ENCODE data around the gene SUPT20H.

DNA sequence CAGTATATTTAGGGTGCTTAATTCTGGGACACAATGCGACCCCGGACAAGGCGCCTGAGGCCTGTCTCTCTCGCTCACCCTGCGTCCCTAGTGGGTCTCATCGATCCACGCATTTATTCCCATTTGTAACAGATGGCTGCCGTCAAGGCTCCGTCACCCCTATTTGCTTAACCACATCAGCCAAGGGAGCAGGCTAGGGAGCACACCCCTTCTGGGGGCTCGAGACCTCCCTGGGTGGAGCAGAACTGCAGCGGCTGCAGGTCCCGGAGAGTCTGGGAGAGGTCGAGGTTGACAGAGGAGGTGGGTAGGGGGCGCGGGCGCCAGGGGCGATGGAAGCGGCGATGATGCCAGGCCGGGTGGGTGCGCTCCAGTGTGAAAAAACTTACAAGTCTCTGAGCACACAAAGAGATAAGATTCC, 60.9 kb downstream of the SUPT20H start:
- TF ChIP-seq POLR2A (IDR thresholded peaks at IDR 0.05), result no peak
- TF ChIP-seq, protein P1, sequence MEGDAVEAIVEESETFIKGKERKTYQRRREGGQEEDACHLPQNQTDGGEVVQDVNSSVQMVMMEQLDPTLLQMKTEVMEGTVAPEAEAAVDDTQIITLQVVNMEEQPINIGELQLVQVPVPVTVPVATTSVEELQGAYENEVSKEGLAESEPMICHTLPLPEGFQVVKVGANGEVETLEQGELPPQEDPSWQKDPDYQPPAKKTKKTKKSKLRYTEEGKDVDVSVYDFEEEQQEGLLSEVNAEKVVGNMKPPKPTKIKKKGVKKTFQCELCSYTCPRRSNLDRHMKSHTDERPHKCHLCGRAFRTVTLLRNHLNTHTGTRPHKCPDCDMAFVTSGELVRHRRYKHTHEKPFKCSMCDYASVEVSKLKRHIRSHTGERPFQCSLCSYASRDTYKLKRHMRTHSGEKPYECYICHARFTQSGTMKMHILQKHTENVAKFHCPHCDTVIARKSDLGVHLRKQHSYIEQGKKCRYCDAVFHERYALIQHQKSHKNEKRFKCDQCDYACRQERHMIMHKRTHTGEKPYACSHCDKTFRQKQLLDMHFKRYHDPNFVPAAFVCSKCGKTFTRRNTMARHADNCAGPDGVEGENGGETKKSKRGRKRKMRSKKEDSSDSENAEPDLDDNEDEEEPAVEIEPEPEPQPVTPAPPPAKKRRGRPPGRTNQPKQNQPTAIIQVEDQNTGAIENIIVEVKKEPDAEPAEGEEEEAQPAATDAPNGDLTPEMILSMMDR (IDR thresholded peaks at IDR 0.05), result no peak

Data from vagina (tissue), 2 donors.